Epithelial cell of proximal tubule (primary cell): ENCODE data around the gene AMACR. TPM values are rescaled to one million over a fixed set of nuclear protein-coding genes. Genes with fewer than 3 reads are reported as not detected.
A peak's percentile ranks its signal among the peaks of the same experiment; 100 is the strongest.

Experiments
- DNase-seq: peaks from one replicate; pipeline ENCODE4 v3.0.0-alpha.2; 2011; ENCODE audit warnings: low read depth
- H3K4me3 ChIP-seq: 2 replicates; pipeline ENCODE4 v1.5.1; 2011; ENCODE audit warnings: low read depth, mild to moderate bottlenecking, low read length
- CTCF ChIP-seq: conservative IDR thresholded peaks from 2 replicates; pipeline ENCODE4 v1.5.1; 2012; ENCODE audit warnings: low read depth, mild to moderate bottlenecking, low read length
- total RNA-seq: library from RNA; depleted of rRNA; stranded (reverse); fragments of >200 nt; gene quantifications from 2 replicates; pipeline ENCODE4 v1.2.3, GENCODE V29; 2015

Gene AMACR
- total RNA-seq, 1 donor from 2014 or later = 6.4 TPM

DNA sequence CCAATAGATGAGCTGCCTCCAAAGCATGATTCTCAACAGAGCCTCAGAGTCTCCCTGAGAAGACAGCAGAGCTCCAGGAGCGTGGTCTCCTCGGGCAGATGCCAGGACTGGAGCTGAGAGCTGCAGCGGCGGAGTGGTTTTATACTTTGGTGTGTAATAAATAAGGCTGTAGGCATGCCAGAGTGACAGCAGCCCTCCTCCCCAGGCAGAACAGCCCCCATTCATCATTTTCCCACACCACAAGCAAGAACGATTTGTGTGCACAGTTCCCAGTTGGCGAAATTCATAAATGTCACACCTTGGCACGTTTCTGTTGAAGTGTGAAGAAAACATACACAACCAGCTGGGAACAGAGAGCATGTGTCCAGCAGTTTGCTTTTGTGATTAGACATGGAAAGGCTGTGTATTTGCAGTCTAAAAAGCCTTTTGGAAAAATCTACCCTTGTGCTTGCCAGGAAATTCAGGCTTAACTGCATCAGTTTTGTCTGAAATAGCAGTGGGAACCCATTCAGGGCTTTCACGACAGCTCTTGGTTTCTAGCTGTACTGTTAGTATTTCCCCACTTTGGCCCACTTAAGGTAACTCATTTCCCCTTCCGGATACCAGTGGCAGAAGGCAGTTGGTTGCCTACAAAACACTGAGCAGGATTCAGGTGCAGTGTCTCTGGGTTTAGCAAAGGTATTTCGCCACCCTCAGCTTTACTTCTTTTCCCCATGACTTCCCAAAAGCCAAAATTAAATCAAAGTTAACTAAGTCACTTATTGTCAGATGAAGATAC, 35.4 kb upstream of the AMACR start, which contains the start of gene C1QTNF3:
Gene C1QTNF3, minus strand, starts transcription at position 115 of the 778 bp plus-strand sequence. Its CDS starts 88 bp downstream, at position 27.
- no peak for DNase-seq
- no peak for TF ChIP-seq CTCF
- no peak within 1 kb of the TSS for H3K4me3 ChIP-seq

GRCh38 chr5:34042321-34042720, 34.5 kb upstream of the AMACR start:
- no peak overlapping the region for H3K4me3 ChIP-seq
- no peak for DNase-seq
- TF ChIP-seq CTCF = no peak

DNA sequence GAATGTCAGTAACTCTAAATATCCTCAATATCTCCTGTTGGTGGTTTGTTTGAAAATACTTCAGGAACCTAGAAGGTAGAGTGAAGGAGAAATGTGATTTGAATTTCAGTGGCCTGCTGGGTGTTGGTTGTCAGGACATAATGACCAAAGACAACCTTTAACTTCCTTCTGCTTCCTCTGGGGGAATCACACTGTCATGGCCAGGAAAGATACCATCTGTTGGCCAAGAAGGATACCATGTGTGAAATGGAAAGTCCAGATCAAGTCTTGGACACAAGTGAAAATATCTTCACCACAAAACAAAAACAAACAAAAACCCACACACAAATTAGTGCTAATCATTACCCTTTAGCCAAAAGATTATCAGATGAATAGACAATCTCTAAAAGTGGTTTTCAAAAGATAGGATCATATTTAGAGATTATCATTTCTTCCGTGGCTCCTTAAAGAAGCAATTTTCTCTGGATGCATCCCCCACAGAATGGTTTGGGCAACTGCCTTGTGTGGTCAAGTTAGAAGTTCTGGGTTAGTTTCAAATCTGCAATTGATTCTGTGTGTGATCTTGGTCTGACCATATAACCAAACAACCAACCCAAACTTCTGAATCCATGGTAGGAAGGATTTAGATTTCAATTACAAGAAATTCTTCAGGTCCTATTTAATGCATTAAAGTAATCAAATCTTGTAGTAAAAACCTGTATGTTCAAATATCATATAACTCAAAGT, 33.6 kb upstream of the AMACR start:
- no peak for DNase-seq
- H3K4me3 ChIP-seq = no peak overlapping the region
- TF ChIP-seq CTCF = peak; percentile 14

DNA sequence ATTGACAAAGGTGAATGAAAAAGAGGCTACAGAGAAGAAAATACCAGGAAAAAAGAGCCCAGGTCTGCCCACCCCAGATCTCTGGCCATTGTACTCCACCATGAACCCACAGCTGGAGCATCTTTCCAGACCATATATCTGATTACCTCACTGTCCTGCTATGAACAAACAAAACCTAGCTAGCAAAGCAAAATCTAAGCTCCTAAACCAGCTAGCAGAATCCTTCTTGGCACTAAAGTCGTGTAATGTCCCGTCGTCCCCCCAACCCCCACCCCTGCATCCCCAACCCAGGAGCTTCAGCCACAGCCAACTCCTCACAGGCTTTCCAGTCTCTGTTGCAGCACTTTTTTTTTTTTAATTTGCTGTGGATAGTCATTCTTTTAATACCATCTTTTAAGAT, 32.6 kb upstream of the AMACR start:
- H3K4me3 ChIP-seq = no peak overlapping the region
- no peak for DNase-seq
- TF ChIP-seq CTCF = no peak

- no peak for TF ChIP-seq CTCF
- DNase-seq = no peak
- no peak overlapping the region for H3K4me3 ChIP-seq
Measured at GRCh38 chr5:34039398-34040157, 31.7 kb upstream of the AMACR start.

DNA sequence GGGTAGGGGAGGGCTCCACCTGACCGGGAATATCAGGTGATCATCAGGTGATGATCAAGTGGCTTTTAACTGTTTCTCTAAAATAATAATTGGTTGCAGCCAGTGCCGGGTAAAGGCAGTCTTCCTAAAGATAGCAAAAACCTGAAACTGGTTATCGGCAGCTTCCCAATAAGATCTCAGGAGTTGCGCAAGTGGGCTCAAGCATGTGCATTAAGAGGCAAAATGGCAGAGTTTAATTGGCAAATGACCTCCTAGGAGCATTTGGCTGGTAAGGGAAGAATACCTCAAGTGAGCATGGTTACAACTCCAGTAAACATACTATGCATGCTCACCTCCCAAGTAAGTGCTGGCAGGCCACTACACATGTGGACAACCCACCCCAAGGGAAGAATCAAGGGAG, 31.0 kb upstream of the AMACR start:
- no peak for DNase-seq
- TF ChIP-seq CTCF = no peak
- no peak overlapping the region for H3K4me3 ChIP-seq
